Suprapubic skin (tissue), 4 donors: ENCODE data around the gene KCNK5.

Experiments used
- EP300 ChIP-seq: sonication (generic); formaldehyde crosslinking; IDR thresholded peaks from one replicate; pipeline ENCODE4 v1.6.1; 2017; ENCODE audit warnings: antibody characterized with exemption
- POLR2A ChIP-seq, 2 donors: fragments of 450-650 bp; IDR thresholded peaks; one replicate each; pipeline ENCODE4 v1.6.1; 2017; ENCODE audit warnings: antibody characterized with exemption in 2 of 2, mild to moderate bottlenecking in 2 of 2, moderate library complexity in 2 of 2
- POLR2AphosphoS5 ChIP-seq, 3 donors: sonication (generic); formaldehyde crosslinking; IDR thresholded peaks; one replicate each; pipeline ENCODE4 v1.6.1; 2017; ENCODE audit warnings: antibody characterized with exemption in 3 of 3
- TF ChIP-seq, protein P1 (sequence below), 2 donors: fragments of 200-600 bp in 1 of 2; fragments of 450-650 bp in 1 of 2; sonication (generic) in 1 of 2; IDR thresholded peaks; one replicate each; pipeline ENCODE4 v1.5.1; 2016 to 2019; ENCODE audit warnings: antibody characterized with exemption in 2 of 2, mild to moderate bottlenecking in 1 of 2, moderate library complexity in 1 of 2

DNA sequence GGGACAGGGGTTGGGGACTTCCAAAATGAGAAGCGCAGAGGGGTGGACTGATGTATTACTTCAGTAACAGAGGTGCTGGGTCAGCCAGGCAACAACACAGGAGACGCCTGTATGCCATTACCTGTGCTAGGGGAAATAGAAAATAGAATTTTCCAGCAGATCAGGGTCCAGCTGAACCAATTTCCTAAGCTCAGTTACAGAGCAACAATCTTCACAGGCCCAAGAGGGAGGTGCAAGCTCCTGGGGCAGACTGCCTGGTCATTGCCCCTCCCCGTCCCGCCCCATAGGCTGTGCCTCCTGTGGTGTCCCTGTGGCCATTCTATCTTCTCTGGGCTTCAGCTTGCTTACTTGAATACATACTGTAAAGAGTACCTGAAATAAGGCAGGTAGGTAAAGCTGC, 3.7 kb downstream of the KCNK5 start:
- TF ChIP-seq, protein P1, sequence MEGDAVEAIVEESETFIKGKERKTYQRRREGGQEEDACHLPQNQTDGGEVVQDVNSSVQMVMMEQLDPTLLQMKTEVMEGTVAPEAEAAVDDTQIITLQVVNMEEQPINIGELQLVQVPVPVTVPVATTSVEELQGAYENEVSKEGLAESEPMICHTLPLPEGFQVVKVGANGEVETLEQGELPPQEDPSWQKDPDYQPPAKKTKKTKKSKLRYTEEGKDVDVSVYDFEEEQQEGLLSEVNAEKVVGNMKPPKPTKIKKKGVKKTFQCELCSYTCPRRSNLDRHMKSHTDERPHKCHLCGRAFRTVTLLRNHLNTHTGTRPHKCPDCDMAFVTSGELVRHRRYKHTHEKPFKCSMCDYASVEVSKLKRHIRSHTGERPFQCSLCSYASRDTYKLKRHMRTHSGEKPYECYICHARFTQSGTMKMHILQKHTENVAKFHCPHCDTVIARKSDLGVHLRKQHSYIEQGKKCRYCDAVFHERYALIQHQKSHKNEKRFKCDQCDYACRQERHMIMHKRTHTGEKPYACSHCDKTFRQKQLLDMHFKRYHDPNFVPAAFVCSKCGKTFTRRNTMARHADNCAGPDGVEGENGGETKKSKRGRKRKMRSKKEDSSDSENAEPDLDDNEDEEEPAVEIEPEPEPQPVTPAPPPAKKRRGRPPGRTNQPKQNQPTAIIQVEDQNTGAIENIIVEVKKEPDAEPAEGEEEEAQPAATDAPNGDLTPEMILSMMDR (IDR thresholded peaks at IDR 0.05) = no peak
- no peak for TF ChIP-seq POLR2A (IDR thresholded peaks at IDR 0.05)
- no peak for TF ChIP-seq POLR2AphosphoS5 (IDR thresholded peaks at IDR 0.05)
- no peak for TF ChIP-seq EP300
